Type B pancreatic cell (in vitro differentiated cells): ENCODE results near the gene IPO7. TPM values are rescaled to one million over a fixed set of nuclear protein-coding genes. Genes with fewer than 3 reads are reported as not detected.
A peak's percentile ranks its signal among the peaks of the same experiment; 100 is the strongest.

ENCODE experiments used
- DNase-seq: peaks from one replicate; pipeline ENCODE4 v3.0.0; 2021; ENCODE audit warnings: mixed read lengths; ENCODE audit not compliant: unreplicated experiment; ENCODE audit errors: extremely low spot score
- H3K27ac Mint-ChIP-seq: 2 replicates; pipeline ENCODE4 v1.8.0; 2021; ENCODE audit warnings: mild to moderate bottlenecking, mixed read lengths
- H3K27me3 Mint-ChIP-seq: 2 replicates; pipeline ENCODE4 v1.8.0; 2021; ENCODE audit warnings: mixed read lengths
- H3K36me3 Mint-ChIP-seq: 2 replicates; pipeline ENCODE4 v1.8.0; 2021; ENCODE audit warnings: mixed read lengths
- H3K4me1 Mint-ChIP-seq: one replicate; pipeline ENCODE4 v1.8.0; 2021; ENCODE audit warnings: mixed read lengths; ENCODE audit not compliant: unreplicated experiment
- H3K4me3 Mint-ChIP-seq: 2 replicates; pipeline ENCODE4 v1.8.0; 2021; ENCODE audit warnings: mild to moderate bottlenecking, mixed read lengths
- H3K9me3 Mint-ChIP-seq: 2 replicates; pipeline ENCODE4 v1.8.0; 2021; ENCODE audit warnings: mixed read lengths
- CTCF ChIP-seq: fragments of 200-600 bp; sonication (generic); conservative IDR thresholded peaks from 2 replicates; pipeline ENCODE4 v1.5.0; 2021; ENCODE audit warnings: antibody characterized with exemption, mild to moderate bottlenecking
- total RNA-seq: library from RNA; stranded (reverse); gene quantifications from 2 replicates; pipeline ENCODE4 v1.2.1, GENCODE V29; 2021; ENCODE audit warnings: low replicate concordance

The IPO7 gene
- total RNA-seq, 1 donor from 2014 or later = 159 TPM

- Mint-ChIP-seq H3K27ac (peak overlapping the region; percentile 83), H3K4me1 (peaks cover 24% of the 10 kb centered on the region), H3K4me3 (peak overlapping the region; percentile 98), H3K36me3 (peaks cover 23% of the 10 kb centered on the region), H3K9me3 (peaks cover 5% of the 10 kb centered on the region), H3K27me3 (no peaks in the 10 kb centered on the region)
- TF ChIP-seq CTCF = no peak
- no peak for DNase-seq
Measured at GRCh38 chr11:9462806-9463537, 78.5 kb downstream of the IPO7 start.

GRCh38 chr11:9470765-9471164, 86.3 kb downstream of the IPO7 start:
- no peak overlapping the region for H3K27ac Mint-ChIP-seq
- DNase-seq = no peak
- no peaks in the 10 kb centered on the region for H3K27me3 Mint-ChIP-seq

GRCh38 chr11:9473408-9473807, 89.0 kb downstream of the IPO7 start:
- Mint-ChIP-seq H3K4me3 (no peak overlapping the region), H3K27ac (no peak overlapping the region)

More at GRCh38 chr11:9470765-9471164, 86.3 kb downstream of the IPO7 start:
- Mint-ChIP-seq H3K4me3 (no peak overlapping the region), H3K9me3 (no peaks in the 10 kb centered on the region), H3K36me3 (peaks cover 27% of the 10 kb centered on the region), H3K4me1 (peaks cover 9% of the 10 kb centered on the region)
- no peak for TF ChIP-seq CTCF

GRCh38 chr11:9479899-9480298, 95.4 kb downstream of the IPO7 start:
- H3K27ac Mint-ChIP-seq = no peak overlapping the region
- no peaks in the 10 kb centered on the region for H3K9me3 Mint-ChIP-seq
- no peaks in the 10 kb centered on the region for H3K27me3 Mint-ChIP-seq
- H3K4me1 Mint-ChIP-seq = no peaks in the 10 kb centered on the region
- H3K4me3 Mint-ChIP-seq = no peak overlapping the region
- TF ChIP-seq CTCF = no peak
- peaks cover 16% of the 10 kb centered on the region for H3K36me3 Mint-ChIP-seq
- DNase-seq = no peak

More at GRCh38 chr11:9473408-9473807, 89.0 kb downstream of the IPO7 start:
- Mint-ChIP-seq H3K4me1 (peaks cover 5% of the 10 kb centered on the region), H3K27me3 (no peaks in the 10 kb centered on the region), H3K9me3 (no peaks in the 10 kb centered on the region), H3K36me3 (peaks cover 25% of the 10 kb centered on the region)
- DNase-seq = no peak
- TF ChIP-seq CTCF = no peak

GRCh38 chr11:9489080-9489765, 104.8 kb downstream of the IPO7 start:
- no peak overlapping the region for H3K27ac Mint-ChIP-seq
- H3K36me3 Mint-ChIP-seq = peaks cover 25% of the 10 kb centered on the region
- no peaks in the 10 kb centered on the region for H3K4me1 Mint-ChIP-seq
- no peak for TF ChIP-seq CTCF
- no peaks in the 10 kb centered on the region for H3K27me3 Mint-ChIP-seq
- no peak overlapping the region for H3K4me3 Mint-ChIP-seq
- H3K9me3 Mint-ChIP-seq = no peaks in the 10 kb centered on the region
- no peak for DNase-seq
